Omental fat pad (tissue), 4 donors: ENCODE results near the gene TBXAS1. TPM values are rescaled to one million over a fixed set of nuclear protein-coding genes. Genes with fewer than 3 reads are reported as not detected.

Source experiments
- ATAC-seq: fragments of 150-250 bp; one replicate; pipeline ENCODE4 v1.9.1; 2016; ENCODE audit warnings: mild to moderate bottlenecking, moderate library complexity; ENCODE audit not compliant: low FRiP score
- DNase-seq: peaks from one replicate; pipeline ENCODE4 v3.0.0-alpha.2; 2019; ENCODE audit warnings: low spot score
- total RNA-seq, 4 donors: library from RNA; depleted of rRNA; stranded (reverse); fragments of >200 nt; gene quantifications; one replicate each; pipeline ENCODE4 v1.1.0, GENCODE V29; 2016
- TF ChIP-seq, protein P1 (sequence below), 3 donors: fragments of 450-650 bp; IDR thresholded peaks; one replicate each; pipeline ENCODE4 v1.5.1; 2016 to 2017; ENCODE audit warnings: antibody characterized with exemption in 3 of 3, mild to moderate bottlenecking in 3 of 3, moderate library complexity in 2 of 3

Gene TBXAS1
- total RNA-seq, 4 donors from 2014 or later: 22.2 to 63.4 (median 48.6) TPM

DNA sequence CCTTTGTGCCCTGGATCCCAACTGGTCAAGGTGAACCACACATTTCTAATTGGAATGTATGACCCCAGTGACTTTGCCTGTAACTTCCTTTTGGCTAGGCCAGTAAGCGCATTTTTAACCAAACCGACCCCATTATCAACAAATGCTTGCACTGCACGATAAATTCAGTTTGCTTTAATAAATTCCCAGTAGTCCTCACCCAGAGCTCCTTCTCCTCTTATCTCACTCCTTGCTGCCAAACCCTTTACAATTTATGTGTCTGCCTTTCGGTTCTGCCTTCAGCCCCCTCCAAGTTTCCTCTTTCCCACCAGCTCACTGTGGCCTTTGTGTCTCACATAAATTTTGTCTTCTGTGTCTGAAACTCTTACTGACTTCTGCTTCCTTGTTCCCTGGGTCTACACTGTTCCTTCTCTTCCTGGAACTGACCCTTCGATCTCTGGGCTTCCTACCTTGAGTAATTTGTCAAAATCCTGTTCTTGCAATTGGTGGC is 59.0 kb downstream of the TBXAS1 start:
- no peak for ATAC-seq
- DNase-seq: no peak
- TF ChIP-seq, protein P1, sequence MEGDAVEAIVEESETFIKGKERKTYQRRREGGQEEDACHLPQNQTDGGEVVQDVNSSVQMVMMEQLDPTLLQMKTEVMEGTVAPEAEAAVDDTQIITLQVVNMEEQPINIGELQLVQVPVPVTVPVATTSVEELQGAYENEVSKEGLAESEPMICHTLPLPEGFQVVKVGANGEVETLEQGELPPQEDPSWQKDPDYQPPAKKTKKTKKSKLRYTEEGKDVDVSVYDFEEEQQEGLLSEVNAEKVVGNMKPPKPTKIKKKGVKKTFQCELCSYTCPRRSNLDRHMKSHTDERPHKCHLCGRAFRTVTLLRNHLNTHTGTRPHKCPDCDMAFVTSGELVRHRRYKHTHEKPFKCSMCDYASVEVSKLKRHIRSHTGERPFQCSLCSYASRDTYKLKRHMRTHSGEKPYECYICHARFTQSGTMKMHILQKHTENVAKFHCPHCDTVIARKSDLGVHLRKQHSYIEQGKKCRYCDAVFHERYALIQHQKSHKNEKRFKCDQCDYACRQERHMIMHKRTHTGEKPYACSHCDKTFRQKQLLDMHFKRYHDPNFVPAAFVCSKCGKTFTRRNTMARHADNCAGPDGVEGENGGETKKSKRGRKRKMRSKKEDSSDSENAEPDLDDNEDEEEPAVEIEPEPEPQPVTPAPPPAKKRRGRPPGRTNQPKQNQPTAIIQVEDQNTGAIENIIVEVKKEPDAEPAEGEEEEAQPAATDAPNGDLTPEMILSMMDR (IDR thresholded peaks at IDR 0.05): no peak

DNA sequence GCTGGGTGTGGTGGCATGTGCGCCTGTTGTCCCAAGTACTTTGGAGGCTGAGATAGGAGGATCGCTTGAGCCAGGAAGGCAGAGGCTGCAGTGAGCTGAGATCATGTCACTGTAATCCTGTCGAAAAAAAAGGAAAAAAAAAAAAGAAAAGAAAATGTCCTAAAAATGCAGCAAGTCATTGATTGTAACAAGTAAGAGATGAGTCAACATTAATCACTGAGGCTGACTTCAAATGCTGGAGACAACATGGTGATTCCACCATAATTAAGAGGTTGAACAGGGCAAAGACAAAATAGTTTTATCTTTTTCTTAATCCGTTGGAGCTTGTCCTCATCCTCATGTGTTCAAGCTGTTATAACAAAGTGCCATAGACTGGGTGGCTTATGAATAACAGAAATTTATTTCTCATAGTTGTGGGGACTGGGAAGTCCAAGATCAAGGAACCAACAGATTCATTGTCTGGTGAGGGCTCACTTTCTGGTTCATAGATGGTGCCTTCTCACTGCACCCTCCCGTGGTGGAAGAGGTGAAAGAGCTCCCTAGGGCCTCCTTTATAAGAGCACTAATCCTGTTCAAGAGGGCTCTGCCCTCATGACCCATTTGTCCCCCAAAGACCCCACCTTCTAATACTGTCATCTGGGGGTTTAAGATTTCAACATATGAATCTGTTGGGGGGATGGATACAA is 60.3 kb downstream of the TBXAS1 start:
- no peak for ATAC-seq
- no peak for DNase-seq
- TF ChIP-seq, protein P1 (IDR thresholded peaks at IDR 0.05): no peak

DNA sequence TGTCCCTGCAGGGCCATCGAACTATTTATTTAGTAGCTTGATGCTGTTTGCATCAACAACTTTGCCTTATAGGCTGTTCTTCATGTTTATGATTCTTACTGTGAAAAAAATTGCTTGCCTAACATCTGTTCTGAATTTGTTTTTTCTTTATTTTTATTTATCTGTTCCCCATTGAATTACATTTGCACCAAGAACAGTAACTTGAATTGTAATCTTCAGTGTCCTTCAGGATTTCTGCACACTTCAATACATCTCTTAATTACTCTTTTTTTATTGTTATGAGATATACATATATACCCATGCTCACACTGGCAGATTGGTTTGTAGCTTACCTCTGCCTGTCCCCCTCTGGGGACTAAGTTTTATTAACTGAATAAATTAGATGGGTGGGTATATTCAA is 64.4 kb downstream of the TBXAS1 start:
- TF ChIP-seq, protein P1 (IDR thresholded peaks at IDR 0.05): no peak
- ATAC-seq (no peak), DNase-seq (no peak)

DNA sequence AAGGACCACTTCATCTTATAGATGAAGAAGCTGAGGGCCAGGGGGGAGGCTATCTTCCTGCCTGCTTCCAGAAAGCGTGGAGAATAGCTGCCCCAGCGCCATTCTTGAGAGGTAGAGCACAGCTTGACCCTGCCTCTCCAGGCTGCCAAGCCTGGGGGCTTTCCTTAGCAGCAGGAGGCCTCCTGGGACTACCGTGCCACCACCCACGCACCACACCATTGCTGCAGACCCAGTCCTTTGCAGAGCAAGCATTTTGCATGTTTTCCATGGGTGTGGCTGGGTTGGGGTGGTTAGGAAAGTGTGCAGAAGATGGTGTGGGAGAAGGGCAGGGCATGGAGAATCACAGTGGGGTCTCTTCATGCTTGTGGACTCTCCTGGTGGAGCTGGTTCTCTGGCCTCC is 64.9 kb downstream of the TBXAS1 start:
- ATAC-seq: no peak
- no peak for DNase-seq

DNA sequence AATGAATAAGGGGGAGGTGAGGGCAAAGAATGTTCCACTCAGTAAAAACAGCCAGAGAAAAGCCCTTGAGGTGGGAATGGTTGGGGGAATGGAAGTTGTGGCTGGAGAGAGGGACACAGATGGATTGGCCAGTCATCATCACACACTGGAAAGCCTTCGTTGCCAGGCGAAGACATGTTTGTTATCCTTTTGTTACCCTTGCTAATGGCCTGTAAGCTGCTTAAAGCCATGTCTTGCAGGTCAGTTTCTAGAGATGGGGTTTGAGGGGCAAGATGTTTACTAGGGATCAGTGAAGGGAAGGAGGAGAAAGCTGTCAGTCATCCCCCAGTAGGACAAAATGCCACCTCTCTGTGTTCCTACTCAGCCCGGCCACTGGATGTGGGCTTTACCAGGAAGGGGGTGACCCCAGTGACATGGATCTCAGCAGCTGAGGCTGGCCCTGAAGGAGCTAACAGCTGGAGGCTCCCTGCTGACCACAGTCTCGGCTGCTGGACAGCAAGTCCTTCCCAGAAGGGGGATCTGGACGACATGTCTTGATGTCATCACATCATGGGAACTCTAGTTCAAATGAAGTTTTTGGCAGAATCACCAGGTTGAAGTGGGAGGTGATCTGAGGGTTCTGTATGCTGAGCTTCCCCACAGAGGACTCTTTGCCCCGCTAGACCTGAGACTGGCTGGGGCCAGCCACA is 66.2 kb downstream of the TBXAS1 start:
- ATAC-seq (no peak), DNase-seq (no peak)
- TF ChIP-seq, protein P1 (IDR thresholded peaks at IDR 0.05): no peak

More for the DNA sequence above, 64.9 kb downstream of the TBXAS1 start:
- TF ChIP-seq, protein P1 (IDR thresholded peaks at IDR 0.05): no peak

DNA sequence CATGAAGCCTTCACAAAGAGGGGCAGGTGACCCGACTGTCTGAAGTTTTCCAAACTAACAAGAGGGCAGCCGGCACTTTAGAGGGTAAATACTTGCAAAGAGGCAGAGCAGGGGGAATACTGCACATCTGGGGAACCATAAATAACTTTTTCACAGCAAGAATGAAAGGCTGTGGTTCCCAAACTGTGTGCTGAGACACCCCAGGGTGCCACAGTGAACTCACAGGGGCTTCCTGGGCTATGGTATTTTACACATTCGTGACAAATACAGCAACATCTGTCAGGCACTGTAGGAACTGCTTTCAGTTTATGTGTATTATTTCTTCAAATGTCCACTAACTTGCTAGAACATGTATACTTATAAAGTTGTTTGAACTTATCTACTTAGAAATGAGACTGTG is 67.2 kb downstream of the TBXAS1 start:
- DNase-seq (no peak), ATAC-seq (no peak)
- TF ChIP-seq, protein P1 (IDR thresholded peaks at IDR 0.05): no peak

DNA sequence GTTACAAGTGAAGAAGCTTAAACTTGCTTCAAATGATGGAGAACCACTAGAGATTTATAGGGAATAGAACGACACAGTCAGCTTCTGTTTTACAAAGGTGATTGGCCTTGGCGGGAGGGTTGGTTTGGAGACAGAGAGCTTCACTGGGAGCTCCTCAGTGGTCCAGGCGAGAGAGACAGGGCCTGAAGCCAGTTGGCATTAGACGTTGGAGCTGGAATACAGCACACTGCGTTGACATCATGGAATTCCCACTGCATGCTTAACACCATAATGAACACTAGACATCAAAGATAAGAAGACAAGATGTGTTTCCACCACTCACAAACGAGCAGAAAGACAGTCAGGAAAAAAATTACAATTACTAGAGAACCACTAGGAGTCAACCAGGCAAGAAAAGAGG is 67.8 kb downstream of the TBXAS1 start:
- no peak for ATAC-seq
- no peak for DNase-seq

More for the DNA sequence above, 67.8 kb downstream of the TBXAS1 start:
- TF ChIP-seq, protein P1 (IDR thresholded peaks at IDR 0.05): no peak
